Activated CD4-positive, CD25-positive, alpha-beta regulatory T cell treated with anti-CD3 and anti-CD28 coated beads, Interleukin-2, amount 50 U/mL, for 72 hours (primary cell): Measurements from ENCODE around the gene SLC22A5.
"Not testable (repeated sequence)": the region's sequence is repeated elsewhere in the genome, so short reads cannot be mapped to it uniquely, and the experiment has no call there.

ENCODE experiments used
- DNase-seq: peaks from one replicate; pipeline ENCODE4 v3.0.0; 2021

Gene SLC22A5

DNA sequence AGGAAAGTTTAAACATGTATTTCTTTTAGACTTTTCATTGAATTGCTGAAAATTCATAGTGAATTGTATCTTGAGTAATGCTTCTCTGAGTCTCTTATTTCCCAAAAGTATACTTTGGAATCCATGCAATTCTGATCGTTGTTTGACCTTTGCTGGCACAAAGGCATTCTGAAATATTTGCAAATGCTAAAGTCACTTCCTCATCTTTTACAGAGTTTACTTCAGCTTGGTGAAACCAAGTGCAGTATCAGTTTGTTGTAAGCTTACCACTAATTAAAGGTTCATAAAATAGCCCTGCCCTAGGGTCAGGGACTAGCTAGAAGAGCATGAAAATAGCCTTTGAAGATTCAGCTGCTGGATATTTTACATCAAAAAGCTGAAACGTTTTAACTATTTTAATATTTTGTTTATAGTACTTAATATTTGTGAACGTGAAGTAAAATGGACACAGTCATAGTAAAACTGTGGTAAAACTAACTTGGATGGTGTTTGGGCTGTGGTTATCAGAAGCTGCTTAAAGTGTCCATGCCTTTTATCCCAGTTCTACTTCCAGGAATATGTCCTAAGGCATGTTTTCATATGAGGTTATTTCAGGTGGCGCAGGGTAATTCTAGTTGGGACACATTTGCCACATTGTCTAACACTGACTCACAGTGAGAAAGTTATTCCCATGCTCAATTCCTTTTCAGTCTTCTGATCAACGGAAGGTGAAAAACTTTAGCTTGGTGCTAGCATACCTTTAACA, 45.3 kb downstream of the SLC22A5 start:
- no peak for DNase-seq

DNA sequence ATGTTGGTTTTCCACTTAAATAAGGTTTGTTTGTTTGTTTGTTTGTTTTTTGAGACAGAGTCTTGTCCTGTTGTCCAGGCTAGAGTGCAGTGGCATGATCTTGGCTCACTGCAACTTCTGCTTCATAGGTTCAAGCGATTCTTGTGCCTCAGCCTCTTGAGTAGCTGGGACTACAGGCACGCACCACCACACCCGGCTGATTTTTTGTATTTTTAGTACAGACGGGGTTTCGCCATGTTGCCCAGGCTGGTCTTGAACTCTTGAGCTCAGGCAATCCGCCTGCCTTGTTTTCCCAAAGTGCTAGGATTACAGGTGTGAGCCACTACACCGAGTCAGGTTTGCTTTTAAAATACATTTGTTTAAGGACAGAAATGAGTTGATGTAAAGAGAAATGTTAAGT, 46.0 kb downstream of the SLC22A5 start:
- not testable (repeated sequence) for DNase-seq

DNA sequence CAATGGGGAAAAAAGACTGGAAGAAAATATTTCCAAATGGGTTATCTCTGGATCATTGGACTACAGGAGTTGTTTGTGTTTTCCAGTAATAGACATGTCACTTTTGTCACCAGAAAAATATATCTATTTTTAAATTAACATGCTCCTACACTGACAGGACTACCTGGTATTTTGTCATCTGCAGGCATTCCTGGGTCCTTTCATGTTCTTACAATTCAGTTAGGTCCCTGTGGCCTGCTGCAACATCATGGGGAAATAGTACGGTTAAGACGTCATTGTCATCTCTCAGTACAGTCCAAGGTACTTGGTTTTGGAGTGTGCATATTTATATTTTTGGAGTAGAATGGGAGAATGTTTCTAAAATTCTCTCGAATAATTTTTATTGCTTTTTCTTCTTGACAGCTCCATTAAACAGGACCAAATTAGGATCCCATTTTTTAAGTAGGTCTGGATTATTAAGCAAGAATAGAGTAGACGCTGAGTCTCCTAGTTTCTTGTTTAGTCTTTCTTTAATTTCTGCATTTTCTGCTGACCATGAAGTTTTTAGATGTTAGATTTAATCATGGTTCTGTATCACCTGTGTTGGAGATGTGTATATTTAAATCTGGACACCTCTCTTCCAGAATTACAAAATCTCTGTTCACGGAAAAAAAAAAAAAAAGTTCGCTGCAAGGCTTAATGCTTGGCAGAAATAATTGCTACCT, 46.9 kb downstream of the SLC22A5 start:
- DNase-seq: no peak

- no peak for DNase-seq
These were observed 47.5 kb downstream of the SLC22A5 start for GRCh38 chr5:132417010-132417439.

DNA sequence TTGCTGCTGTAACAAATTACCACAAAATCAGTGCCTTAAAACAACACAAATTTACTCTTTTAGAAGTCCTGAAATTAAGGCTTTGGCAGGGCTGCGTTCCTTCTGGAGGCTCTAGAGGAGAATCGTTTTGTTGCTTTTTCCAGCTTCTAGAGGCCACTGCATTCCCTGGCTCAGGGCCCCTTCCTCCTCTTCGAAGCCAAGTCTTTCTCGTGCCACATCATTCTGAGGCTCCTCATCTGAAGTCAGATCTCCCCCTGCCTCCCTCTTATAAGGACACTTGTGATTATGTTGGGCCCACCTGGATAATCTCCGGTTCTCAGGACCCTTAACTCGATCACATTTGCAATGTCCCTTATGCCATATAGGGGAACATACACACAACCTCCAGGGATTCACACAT, 48.0 kb downstream of the SLC22A5 start:
- no peak for DNase-seq

DNA sequence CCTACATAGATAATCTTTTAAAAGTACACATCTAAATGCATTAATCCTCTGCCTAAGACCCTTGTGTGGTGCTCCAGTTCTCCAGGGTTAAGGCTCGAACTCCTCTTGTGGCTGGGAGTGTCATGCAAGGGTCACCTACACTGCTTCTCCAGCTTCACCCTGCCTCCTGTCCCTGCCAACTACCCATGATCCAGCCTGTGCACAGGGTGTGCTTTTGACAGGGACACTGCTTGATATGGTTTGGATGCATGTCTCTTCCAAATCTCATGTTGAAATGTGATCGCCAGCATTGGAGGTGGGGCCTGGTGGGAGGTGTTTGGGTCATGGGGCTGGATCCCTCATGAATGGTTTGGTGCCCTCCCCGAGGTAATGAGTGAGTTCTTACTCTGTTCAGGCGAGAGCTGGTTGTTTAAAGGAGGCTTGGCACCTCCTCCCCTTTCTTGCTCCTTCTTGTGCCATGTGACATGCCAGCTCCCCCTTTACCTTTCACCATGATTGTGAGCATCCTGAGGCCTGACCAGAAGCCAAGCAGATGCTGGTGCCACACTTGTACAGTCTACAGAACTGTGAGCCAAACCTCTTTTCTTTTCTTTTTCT, 48.5 kb downstream of the SLC22A5 start:
- DNase-seq: no peak

DNA sequence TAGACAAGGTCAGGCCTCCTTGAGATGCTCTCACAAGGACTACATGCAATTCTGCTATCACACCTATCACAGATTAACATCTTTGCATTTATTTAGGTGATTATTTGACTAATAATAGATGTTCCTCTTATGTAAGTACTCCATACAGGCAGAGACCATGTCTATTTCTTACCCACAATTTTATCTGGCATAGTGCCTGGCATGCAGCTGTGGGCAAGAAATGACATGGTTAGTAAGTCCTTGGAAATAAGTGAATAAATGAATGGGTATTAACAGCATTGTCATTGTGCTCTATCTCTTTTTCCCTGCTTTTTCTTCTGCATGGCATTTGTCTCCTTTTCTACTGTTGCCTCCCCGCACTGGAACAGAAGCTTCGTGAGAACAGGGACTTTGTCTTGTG, 49.4 kb downstream of the SLC22A5 start:
- no peak for DNase-seq

GRCh38 chr5:132419502-132420468, 50.3 kb downstream of the SLC22A5 start:
- DNase-seq: peak; percentile 66

- no peak for DNase-seq
These were observed 51.3 kb downstream of the SLC22A5 start for GRCh38 chr5:132420706-132421272.

- no peak for DNase-seq
These were observed 52.0 kb downstream of the SLC22A5 start for GRCh38 chr5:132421462-132421861.

DNA sequence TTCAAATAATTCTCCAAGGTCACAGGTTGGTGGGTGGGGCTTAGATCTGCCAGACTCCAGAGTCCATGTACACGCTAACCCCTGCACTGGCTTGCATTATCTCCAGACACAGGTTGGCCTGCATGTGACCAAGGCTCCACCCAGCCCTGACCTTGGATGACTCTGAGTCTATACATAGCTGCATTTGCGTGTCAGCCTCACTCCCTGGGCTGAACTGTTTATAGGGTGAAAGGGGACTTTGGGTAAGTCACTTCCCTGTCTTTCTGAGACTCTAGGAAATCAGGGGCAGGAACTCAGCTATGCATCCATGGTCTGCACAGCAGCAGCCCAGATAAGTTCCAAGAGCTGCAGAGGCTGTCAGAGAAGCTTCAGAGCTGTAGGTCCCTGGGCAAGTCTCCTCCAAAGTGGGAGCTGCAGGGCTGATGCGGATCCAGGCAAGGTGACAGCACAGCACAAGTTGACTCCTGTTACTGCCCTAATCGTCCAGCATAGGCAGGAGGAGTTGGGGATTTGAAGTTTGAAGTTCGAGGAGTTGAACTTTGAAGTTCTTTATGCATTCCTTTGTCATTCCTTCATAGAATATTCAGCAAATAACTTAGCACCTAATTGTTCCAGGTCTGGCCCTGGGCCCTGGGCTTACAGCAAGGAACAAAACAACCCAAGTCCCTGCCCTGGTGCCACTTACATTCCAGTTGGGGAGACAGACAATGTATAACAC, 53.4 kb downstream of the SLC22A5 start:
- no peak for DNase-seq

GRCh38 chr5:132423438-132423898, 54.0 kb downstream of the SLC22A5 start:
- no peak for DNase-seq

DNA sequence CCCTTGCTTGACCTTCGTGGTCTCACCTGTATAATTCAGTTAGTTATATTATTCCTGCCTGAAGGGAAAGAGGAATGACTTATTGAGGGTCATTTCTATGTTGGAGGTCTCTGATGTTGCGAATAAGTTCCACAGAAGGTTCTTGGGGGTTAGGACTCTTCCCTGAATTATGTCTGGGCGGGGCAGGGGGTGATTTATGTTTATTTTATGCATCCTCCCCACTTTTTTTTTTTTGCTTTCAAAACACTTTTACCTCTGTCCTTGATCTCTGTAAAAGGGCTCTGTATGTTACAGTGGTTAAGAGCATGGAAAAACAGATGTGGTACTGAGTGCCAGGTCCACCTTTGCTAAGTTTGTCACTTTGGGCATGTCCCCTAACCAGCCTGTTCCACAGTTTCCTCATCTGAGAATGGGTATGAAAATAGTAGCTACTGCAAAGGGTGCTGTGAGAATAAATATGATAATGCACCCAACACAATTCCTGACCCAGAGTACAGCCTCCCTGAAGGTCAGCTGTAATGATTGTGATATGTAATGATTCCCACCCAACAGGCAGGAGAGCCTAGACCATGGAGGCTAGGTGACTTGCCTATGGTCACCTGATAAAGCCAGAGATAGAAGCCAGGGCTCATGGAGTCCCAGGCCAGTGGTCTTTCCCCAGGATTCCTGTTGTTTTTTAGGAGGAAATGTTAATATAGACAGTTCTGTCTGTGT, 54.8 kb downstream of the SLC22A5 start:
- DNase-seq: no peak

DNA sequence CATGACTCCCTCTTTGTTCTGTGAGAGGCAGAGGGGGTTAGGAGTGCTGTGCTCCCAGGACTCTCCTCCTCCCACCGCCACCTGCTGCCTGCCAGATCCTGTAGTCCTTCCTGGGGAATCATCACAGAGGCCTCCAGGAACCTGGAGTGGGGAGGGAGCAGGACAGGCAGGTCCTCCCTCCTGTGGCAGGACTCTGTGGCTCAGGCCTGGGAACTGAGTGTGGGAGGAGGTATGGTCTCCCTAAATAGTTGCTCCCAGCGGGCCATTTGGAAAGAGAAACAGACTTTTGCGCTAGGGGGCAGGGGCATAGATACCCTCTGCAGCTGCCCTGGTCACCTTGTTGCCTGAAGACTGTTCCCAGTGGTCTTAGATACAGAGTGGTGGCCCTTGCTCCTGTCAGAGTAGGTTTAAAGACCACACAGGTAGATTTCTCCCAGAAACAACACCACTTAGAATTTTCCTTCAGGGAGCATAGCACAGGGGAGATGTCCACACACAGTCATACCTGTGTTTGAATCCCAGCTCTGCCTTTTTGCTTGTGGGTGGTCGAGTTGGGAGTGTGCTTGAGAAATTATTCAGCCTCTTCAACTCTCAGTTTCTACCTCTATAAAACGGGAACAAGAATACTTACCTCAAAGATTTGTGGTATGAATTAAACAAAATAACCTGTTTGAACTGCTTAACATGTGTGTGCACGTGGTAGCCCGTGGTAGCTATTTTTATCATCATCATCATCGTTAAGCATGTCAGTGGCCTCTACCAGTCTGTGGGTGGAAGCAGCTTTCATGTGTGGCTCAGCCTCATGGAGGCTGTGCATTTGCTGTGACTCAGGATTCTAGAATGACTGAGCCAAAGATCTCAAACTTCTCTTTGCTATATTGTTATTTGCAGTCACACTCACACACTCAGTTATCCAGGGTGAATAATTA, 55.8 kb downstream of the SLC22A5 start:
- DNase-seq: peak; percentile 53

DNA sequence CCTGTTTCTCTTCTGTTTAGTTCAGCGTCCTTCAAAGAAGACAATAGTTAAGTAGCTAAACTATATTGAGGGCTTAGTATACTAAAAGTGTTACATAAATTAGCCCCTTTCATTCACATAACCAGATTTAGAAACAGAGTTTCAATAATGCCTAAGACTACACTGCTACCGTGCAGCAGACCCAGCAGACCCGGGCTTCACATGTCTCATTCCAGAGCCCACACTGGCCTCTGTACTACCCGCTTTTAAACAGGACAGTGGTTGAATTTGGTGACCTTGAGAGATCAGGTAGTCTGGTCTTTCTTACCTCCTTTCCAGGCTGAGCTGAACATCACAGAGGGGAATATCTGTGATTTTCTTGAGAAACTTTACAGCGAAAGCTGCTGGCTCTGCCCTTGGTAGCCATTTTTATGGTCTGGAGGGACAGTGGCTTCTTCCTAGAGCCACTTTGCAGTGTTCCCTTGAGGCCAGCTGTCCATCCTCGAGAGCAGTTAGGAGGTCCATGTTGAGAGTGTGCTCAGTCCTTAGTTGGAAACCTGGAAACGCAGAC, 56.5 kb downstream of the SLC22A5 start:
- DNase-seq: no peak

DNA sequence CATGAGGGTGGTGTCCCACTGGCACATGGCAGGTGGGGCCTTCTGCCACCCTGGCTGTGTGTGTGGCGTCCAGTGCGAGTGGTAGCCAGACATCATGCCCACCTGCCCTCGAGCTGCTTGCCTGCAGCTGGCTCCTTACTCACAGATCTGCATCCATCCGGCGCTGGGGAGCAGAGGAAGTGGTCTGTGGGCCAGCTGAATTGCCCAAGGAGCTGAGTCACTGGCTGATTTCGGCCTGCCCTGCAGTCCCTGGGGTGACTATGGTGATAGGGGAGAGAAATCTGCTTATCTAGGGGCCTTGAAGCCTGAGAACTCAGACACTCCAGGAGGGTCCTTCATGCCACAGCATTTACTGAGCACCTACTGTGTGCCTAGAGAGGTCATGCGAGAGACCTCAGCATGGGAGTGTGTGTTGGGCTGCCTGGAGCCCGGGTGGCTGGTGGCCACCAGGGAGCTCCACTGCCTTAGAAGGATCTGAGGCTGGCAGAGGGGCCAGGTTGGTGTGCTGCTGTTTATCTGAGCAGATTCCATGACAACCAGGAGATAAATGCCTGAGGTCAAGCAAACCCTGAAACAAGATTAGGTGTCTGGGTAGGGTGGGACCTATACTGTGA, 57.1 kb downstream of the SLC22A5 start:
- peak; percentile 77 for DNase-seq

GRCh38 chr5:132427281-132428146, 58.0 kb downstream of the SLC22A5 start:
- DNase-seq: peak; percentile 47

GRCh38 chr5:132428147-132428482, 58.6 kb downstream of the SLC22A5 start:
- no peak for DNase-seq
